Measurements from ENCODE around the gene SMIM43. TPM values are rescaled to one million over a fixed set of nuclear protein-coding genes. Genes with fewer than 3 reads are reported as not detected.

Gene SMIM43
- total and polyA plus RNA-seq, 2 donors (not counting 3 experiments of a cell fraction or from before 2014, with no cell fraction given), result 0.18 TPM; not detected in 1

DNA sequence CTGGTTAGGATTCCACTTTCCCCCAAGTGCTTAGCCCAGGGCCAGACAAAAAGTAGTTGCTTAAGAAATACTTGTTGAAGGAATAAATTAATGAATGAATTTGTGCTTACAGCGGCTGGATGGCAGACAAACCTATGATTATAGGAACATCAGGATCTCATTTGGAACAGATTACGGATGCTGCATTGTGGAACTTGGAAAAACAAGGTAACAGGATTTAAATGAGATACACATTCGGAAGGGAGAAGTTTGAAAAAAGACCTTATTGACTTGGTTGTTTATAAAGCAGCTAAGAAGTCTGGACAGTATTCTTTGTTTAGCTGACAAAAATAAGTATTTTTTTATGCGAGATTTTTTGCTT, 36.7 kb upstream of the SMIM43 start:
- H3K9me3 ChIP-seq (replicated peaks; ENCODE audit: control insufficient read depth, insufficient read depth, low read length), result no peaks in the 10 kb centered on the region
- H3K4me3 ChIP-seq (replicated peaks in 1 of 3; ENCODE audit: insufficient read depth in 1 of 3, low read depth in 1 of 3, low read length in 3 of 3), result peak overlapping the region; percentile 84 to 93 (median 84)
- peaks cover 15% of the 10 kb centered on the region for H3K79me2 ChIP-seq (ENCODE audit: control insufficient read depth, insufficient read depth, low read length)
- intact Hi-C loops (cut with micrococcal nuclease), result loop anchor here (1.0 kb wide), 3 partner anchors 22 to 104 kb away; partner anchors contain the start of genes BBS7 and CCNA2
- TF ChIP-seq POLR2A (IDR thresholded peaks at IDR 0.05; ENCODE audit: low read depth, low read length), result no peak
- no peak for TF ChIP-seq EZH2 (IDR thresholded peaks at IDR 0.05; ENCODE audit: borderline replicate concordance, low read depth, low read length, severe bottlenecking)
- no peak for TF ChIP-seq MYC (IDR thresholded peaks at IDR 0.05; ENCODE audit: low read depth, low read length)
- TF ChIP-seq, protein P1, sequence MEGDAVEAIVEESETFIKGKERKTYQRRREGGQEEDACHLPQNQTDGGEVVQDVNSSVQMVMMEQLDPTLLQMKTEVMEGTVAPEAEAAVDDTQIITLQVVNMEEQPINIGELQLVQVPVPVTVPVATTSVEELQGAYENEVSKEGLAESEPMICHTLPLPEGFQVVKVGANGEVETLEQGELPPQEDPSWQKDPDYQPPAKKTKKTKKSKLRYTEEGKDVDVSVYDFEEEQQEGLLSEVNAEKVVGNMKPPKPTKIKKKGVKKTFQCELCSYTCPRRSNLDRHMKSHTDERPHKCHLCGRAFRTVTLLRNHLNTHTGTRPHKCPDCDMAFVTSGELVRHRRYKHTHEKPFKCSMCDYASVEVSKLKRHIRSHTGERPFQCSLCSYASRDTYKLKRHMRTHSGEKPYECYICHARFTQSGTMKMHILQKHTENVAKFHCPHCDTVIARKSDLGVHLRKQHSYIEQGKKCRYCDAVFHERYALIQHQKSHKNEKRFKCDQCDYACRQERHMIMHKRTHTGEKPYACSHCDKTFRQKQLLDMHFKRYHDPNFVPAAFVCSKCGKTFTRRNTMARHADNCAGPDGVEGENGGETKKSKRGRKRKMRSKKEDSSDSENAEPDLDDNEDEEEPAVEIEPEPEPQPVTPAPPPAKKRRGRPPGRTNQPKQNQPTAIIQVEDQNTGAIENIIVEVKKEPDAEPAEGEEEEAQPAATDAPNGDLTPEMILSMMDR (IDR thresholded peaks at IDR 0.05; ENCODE audit: extremely low read depth in 1 of 2, insufficient read depth in 1 of 2, low read depth in 1 of 2, low read length in 2 of 2), result no peak
- no peak for TF ChIP-seq FOS (IDR thresholded peaks at IDR 0.05; ENCODE audit: borderline replicate concordance, insufficient read depth, low read length)
- TF ChIP-seq POLR2AphosphoS5 (IDR thresholded peaks at IDR 0.05; ENCODE audit: insufficient read depth, low read depth, low read length), result no peak
- TF ChIP-seq GATA2 (IDR thresholded peaks at IDR 0.05; ENCODE audit: insufficient read depth, insufficient read length, low read depth, low read length), result no peak
- TF ChIP-seq, protein P2, sequence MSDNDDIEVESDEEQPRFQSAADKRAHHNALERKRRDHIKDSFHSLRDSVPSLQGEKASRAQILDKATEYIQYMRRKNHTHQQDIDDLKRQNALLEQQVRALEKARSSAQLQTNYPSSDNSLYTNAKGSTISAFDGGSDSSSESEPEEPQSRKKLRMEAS (IDR thresholded peaks at IDR 0.05; ENCODE audit: insufficient read depth, insufficient read length), result no peak
- TF ChIP-seq JUN (IDR thresholded peaks at IDR 0.05; ENCODE audit: borderline replicate concordance, insufficient read depth, insufficient read length, low read depth), result no peak
- H4K20me1 ChIP-seq (replicated peaks; ENCODE audit: control insufficient read depth, extremely low read depth, insufficient read depth, low read length), result no peaks in the 10 kb centered on the region
- H3K9me1 ChIP-seq (replicated peaks; ENCODE audit: control insufficient read depth, extremely low read depth, insufficient read depth, low read length), result no peaks in the 10 kb centered on the region
- peak overlapping the region; percentile 95 for H3K9ac ChIP-seq (replicated peaks; ENCODE audit: extremely low read depth, insufficient read depth, low read length)
- POLR2A ChIA-PET, result interaction anchor here (1.3 kb wide), 1 partner anchor 12 kb away, joined by 3 read pairs; no protein-coding TSS in a partner anchor
- H2AFZ ChIP-seq (ENCODE audit: low read depth, low read length), result peak overlapping the region; percentile 97
- peak; percentile 31 for FAIRE-seq
- peak overlapping the region; percentile 99 for H3K4me2 ChIP-seq (ENCODE audit: insufficient read depth, low read length)
- H3K36me3 ChIP-seq (ENCODE audit: control insufficient read depth in 2 of 2, extremely low read depth in 1 of 2, insufficient read depth in 2 of 2, low read length in 2 of 2), result peaks cover 3 to 5% of the 10 kb centered on the region in 2 experiments
- BruUV-seq (replicated peaks), result no TSS peak
- CTCF ChIA-PET, result interaction anchor here (1.0 to 1.4 kb wide), 2 partner anchors 12 to 22 kb away, joined by 4 to 6 read pairs; no protein-coding TSS in a partner anchor
- H3K4me1 ChIP-seq (ENCODE audit: control insufficient read depth, extremely low read depth, insufficient read depth, low read length), result peaks cover 11% of the 10 kb centered on the region
- peak overlapping the region; percentile 80 for H3K27ac ChIP-seq (ENCODE audit: insufficient read depth, low read depth, low read length)
- no peak for DNase-seq (ENCODE audit: low read depth, low spot score)
- H3K27me3 ChIP-seq (ENCODE audit: control insufficient read depth in 2 of 2, insufficient read depth in 2 of 2, low read length in 2 of 2), result no peaks in the 10 kb centered on the region
- dilution Hi-C loops (cut with MboI; ENCODE audit: extremely low pct_ligation_motif_present, low sequenced_read_pairs), result no loop called here

Data from endothelial cell of umbilical vein (primary cell).